Urinary bladder (tissue), 4 donors: ENCODE measurements around the gene THAP12. TPM values are rescaled to one million over a fixed set of nuclear protein-coding genes. Genes with fewer than 3 reads are reported as not detected.

Experiments
- DNase-seq: peaks from one replicate; pipeline ENCODE4 v3.0.0-alpha.2; 2015; ENCODE audit errors: extremely low spot score
- H3K27ac ChIP-seq: one replicate; pipeline ENCODE4 v1.5.1; 2013; ENCODE audit warnings: low read depth, mild to moderate bottlenecking, moderate library complexity
- H3K36me3 ChIP-seq: one replicate; pipeline ENCODE4 v1.6.1; 2013; ENCODE audit warnings: mild to moderate bottlenecking, moderate library complexity; ENCODE audit not compliant: insufficient read depth
- H3K4me1 ChIP-seq: one replicate; pipeline ENCODE4 v1.6.1; 2013; ENCODE audit warnings: mild to moderate bottlenecking, moderate library complexity; ENCODE audit not compliant: insufficient read depth
- H3K4me3 ChIP-seq: one replicate; pipeline ENCODE4 v1.5.1; 2013; ENCODE audit warnings: low read depth, low read length
- WGBS: extraction: QIAGEN DNeasy Blood & Tissue Kit; methylation state at CpG from one replicate; pipeline ENCODE4 v1.1.7; 2013; 5-methylcytosine and 5-hydroxymethylcytosine counted together
- polyA plus RNA-seq: library from polyadenylated mRNA; stranded (reverse); fragments of 200-250 nt; gene quantifications from one replicate; pipeline ENCODE4 v1.2.3, GENCODE V29; 2013
- total RNA-seq: library from RNA; depleted of rRNA; stranded (reverse); fragments of >200 nt; gene quantifications from one replicate; pipeline ENCODE4 v1.2.3, GENCODE V29; 2014
- donor health status: healthy with polysubstance abuse.
- donor health status: healthy.

THAP12 gene
- total and polyA plus RNA-seq, 2 donors = 25.0 to 85.4 TPM

- no peak for DNase-seq
- H3K27ac ChIP-seq = no peak overlapping the region
- no peaks in the 10 kb centered on the region for H3K36me3 ChIP-seq
- H3K4me3 ChIP-seq = no peak overlapping the region
- no peaks in the 10 kb centered on the region for H3K4me1 ChIP-seq
Measured at GRCh38 chr11:76394411-76394810, 13.5 kb upstream of the THAP12 start.

- no peak overlapping the region for H3K27ac ChIP-seq
- DNase-seq = no peak
- 81% methylated on average over 1 of the region's 1 CpG for WGBS
Measured at GRCh38 chr11:76392870-76393269, 11.9 kb upstream of the THAP12 start.

GRCh38 chr11:76391811-76392475, 11.0 kb upstream of the THAP12 start:
- DNase-seq = no peak
- no peak overlapping the region for H3K4me3 ChIP-seq
- 88% methylated on average over 7 of the region's 7 CpGs for WGBS
- no peak overlapping the region for H3K27ac ChIP-seq
- H3K4me1 ChIP-seq = no peaks in the 10 kb centered on the region
- no peaks in the 10 kb centered on the region for H3K36me3 ChIP-seq

More at GRCh38 chr11:76392870-76393269, 11.9 kb upstream of the THAP12 start:
- H3K4me3 ChIP-seq = no peak overlapping the region
- no peaks in the 10 kb centered on the region for H3K4me1 ChIP-seq
- H3K36me3 ChIP-seq = no peaks in the 10 kb centered on the region

GRCh38 chr11:76391021-76391420, 10.1 kb upstream of the THAP12 start:
- Histone ChIP-seq H3K27ac (no peak overlapping the region), H3K4me1 (no peaks in the 10 kb centered on the region), H3K4me3 (no peak overlapping the region), H3K36me3 (no peaks in the 10 kb centered on the region)
- 41% methylated on average over 6 of the region's 6 CpGs for WGBS
- no peak for DNase-seq

DNA sequence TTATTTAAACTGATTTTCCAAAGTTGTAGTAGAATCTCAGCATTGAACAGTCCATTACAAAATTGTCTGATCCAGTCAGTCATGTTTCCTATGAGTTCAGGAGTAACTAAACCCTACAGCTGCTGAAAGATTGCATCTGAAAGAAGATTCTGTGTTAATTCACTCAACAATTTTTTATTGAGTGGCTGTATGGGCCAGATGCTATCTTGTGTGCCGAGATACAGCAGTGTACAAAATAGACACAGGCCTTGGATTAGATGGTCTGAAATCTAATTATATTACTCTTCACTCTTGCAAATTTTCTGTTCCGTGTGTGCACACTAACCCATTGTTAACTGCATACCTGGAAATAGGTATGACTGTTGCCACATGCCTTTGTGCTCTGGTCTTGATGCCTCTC, 7.5 kb upstream of the THAP12 start:
- 92% methylated on average over 2 of the region's 2 CpGs for WGBS
- no peak for DNase-seq
- Histone ChIP-seq H3K4me1 (no peaks in the 10 kb centered on the region), H3K27ac (no peak overlapping the region), H3K36me3 (no peaks in the 10 kb centered on the region), H3K4me3 (no peak overlapping the region)

- no peaks in the 10 kb centered on the region for H3K4me1 ChIP-seq
- 61% methylated on average over 5 of the region's 5 CpGs for WGBS
Measured at GRCh38 chr11:76385903-76386302, 5.0 kb upstream of the THAP12 start.

DNA sequence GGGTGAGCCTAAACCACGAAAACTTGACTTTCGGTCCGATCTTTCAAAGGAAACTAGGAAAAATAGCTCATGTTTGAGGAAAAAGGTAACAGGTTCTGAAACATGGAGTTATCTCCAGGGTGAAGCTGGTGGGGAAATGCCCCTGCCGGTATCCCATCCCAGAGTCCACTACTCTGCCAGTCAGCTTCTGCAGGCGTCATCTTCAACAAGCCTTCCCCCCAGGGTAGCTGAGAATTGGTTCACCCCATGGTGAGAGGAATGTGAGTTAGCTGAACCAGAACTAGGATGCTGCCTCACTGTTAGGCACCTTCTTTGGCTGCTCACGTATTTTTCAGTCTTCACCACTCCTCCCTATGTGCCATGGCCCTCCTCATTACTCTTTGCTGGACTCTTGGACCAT, 1.3 kb upstream of the THAP12 start:
- H3K36me3 ChIP-seq = no peaks in the 10 kb centered on the region
- WGBS = 84% methylated on average over 6 of the region's 6 CpGs
- no peak for DNase-seq
- no peak overlapping the region for H3K4me3 ChIP-seq
- H3K4me1 ChIP-seq = no peaks in the 10 kb centered on the region
- H3K27ac ChIP-seq = no peak overlapping the region

More at GRCh38 chr11:76385903-76386302, 5.0 kb upstream of the THAP12 start:
- Histone ChIP-seq H3K4me3 (no peak overlapping the region), H3K27ac (no peak overlapping the region), H3K36me3 (no peaks in the 10 kb centered on the region)
- DNase-seq = no peak

DNA sequence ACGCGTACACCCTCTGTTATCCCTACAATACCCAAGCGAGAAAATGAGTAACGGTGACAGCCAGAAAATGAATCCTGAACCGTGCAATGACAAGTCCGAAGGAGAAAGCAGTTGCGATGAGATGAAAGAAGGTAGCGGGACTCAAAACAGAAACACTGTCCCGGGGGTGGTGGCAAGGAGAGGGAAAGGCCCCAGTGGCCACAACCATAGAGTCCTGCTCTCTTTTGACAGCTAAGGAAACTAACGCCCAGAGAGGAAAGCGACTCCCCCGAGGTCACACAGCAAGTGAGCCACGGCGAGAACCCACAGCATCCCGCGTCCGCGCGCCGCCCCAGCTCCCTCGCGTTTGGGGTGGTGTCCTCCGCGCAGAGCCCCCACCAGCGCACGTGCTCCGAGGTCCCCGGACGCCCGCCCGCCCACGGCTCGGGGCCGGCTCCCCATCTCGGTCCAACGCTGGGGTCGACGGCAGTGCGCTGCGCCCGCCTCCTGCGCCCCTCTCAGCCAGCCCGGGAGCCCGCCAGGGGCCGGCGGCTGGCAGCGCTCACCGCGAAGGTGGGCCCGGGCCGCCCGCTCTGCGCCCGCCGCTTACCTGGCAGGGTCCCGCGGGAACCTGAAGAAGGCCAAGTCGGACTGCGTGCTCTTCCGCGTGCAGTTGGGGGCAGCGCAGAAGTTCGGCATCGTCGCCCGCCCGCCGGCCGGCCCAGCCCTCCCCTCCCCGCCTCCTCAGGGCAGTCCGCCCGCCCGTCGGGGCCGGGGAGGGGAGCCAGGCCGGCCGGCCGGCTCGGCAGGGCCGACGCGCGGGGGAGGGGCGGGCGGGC, 564 bp downstream of the THAP12 start:
- no peak for DNase-seq
- Histone ChIP-seq H3K4me1 (no peaks in the 10 kb centered on the region), H3K36me3 (no peaks in the 10 kb centered on the region), H3K4me3 (peak overlapping the region; percentile 93), H3K27ac (peak overlapping the region; percentile 81)
- WGBS = under 1% methylated on average over 79 of the region's 85 CpGs

DNA sequence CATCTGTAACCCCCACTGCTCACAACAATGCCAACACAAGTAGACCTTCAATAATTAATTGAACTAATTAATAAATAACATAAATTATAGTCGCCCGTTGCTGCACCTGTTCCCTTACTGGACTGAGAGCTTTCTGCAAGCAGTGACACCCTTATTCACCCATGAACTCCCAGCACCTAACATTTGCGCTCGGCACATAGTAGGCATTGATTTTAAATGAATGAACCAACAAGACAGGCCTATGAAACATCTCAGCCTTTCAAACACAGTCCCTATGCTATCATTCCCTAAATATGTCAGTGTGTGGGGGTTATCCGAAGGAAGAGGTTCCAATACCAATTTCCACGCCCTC, 1.1 kb downstream of the THAP12 start:
- 42% methylated on average over 6 of the region's 6 CpGs for WGBS
- Histone ChIP-seq H3K27ac (no peak overlapping the region), H3K36me3 (no peaks in the 10 kb centered on the region), H3K4me3 (peak overlapping the region; percentile 93), H3K4me1 (no peaks in the 10 kb centered on the region)
- DNase-seq = no peak

GRCh38 chr11:76376746-76377558, 4.0 kb downstream of the THAP12 start:
- Histone ChIP-seq H3K4me3 (no peak overlapping the region), H3K36me3 (no peaks in the 10 kb centered on the region), H3K4me1 (no peaks in the 10 kb centered on the region), H3K27ac (no peak overlapping the region)
- WGBS = 74% methylated on average over 7 of the region's 7 CpGs
- no peak for DNase-seq

- Histone ChIP-seq H3K4me1 (no peaks in the 10 kb centered on the region), H3K36me3 (no peaks in the 10 kb centered on the region), H3K27ac (peak overlapping the region; percentile 59), H3K4me3 (no peak overlapping the region)
- WGBS = 42% methylated on average over 3 of the region's 3 CpGs
- DNase-seq = no peak
Measured at GRCh38 chr11:76371170-76371569, 9.8 kb downstream of the THAP12 start.

DNA sequence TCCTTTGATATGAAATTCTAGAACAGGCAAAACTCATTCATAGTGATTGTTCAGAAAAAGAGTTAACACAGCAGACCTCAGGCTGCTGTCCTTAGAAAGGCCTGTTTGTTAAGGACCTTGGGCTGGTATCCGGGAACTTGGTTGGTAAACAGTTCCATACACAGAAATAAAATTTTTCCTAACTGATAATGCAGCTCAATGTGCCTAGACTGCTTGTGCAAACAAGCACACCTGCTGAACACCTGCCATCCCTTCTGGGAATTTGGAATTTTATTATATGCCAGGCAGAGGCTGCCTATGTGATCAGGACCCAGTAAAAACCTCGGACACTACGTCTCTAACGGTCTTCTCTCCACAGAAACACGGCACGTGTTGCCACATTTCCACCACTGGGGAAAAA, 11.5 kb downstream of the THAP12 start:
- WGBS = 91% methylated on average over 6 of the region's 6 CpGs
- peaks cover 3% of the 10 kb centered on the region for H3K36me3 ChIP-seq
- H3K4me1 ChIP-seq = no peaks in the 10 kb centered on the region
- no peak overlapping the region for H3K4me3 ChIP-seq
- H3K27ac ChIP-seq = no peak overlapping the region
- DNase-seq = no peak

DNA sequence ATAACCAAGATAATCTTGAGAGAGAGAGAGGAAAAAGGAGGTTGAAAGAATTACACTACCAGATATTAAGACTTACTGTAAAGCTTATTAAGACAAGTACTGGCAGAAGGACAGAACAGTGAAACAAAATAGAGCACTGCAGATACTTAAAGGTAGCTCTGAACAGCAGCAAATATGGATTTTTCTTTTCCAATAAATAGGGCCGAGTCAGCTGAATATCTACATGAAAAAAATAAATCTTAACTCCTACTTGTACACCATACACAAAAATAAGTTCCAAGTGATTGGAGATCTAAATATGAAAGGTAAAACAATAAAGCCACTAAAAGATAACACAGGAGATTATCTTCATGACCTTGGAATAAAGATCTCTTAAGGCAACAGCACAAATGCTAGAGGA, 12.4 kb downstream of the THAP12 start:
- no peak for DNase-seq
- no peaks in the 10 kb centered on the region for H3K4me1 ChIP-seq
- 63% methylated on average over 1 of the region's 1 CpG for WGBS
- peaks cover 3% of the 10 kb centered on the region for H3K36me3 ChIP-seq
- H3K4me3 ChIP-seq = no peak overlapping the region
- H3K27ac ChIP-seq = no peak overlapping the region
